Activated CD8-positive, alpha-beta T cell treated with anti-CD3 and anti-CD28 coated beads for 36 hours (primary cell): Measurements from ENCODE around the gene EFCAB6. TPM values are rescaled to one million over a fixed set of nuclear protein-coding genes. Genes with fewer than 3 reads are reported as not detected.

Source experiments
- ATAC-seq: fragments of 200-7000 bp; cut with Tn5 transposase; one replicate; pipeline ENCODE4 v1.10.0; 2021; ENCODE audit warnings: mild to moderate bottlenecking, moderate library complexity
- CTCF ChIA-PET: fragments of 350-600 bp; sonication (Branson Sonifier 250); formaldehyde crosslinking; loops from one replicate; lab custom pipeline; 2021; ENCODE audit warnings: antibody characterized with exemption; lab: Charles Lee
- POLR2A ChIA-PET: fragments of 350-600 bp; sonication (Branson Sonifier 250); formaldehyde crosslinking; loops from one replicate; lab custom pipeline; 2021; ENCODE audit warnings: antibody characterized with exemption; lab: Charles Lee
- DNase-seq: peaks from one replicate; pipeline ENCODE4 v3.0.0-alpha.2; 2020
- H3K27ac Mint-ChIP-seq: one replicate; pipeline ENCODE4 v1.8.0; 2021; ENCODE audit warnings: mild to moderate bottlenecking, mixed read lengths
- H3K27me3 Mint-ChIP-seq: one replicate; pipeline ENCODE4 v1.8.0; 2021; ENCODE audit warnings: mixed read lengths
- H3K36me3 Mint-ChIP-seq: one replicate; pipeline ENCODE4 v1.8.0; 2021; ENCODE audit warnings: low read depth, mixed read lengths
- H3K4me1 Mint-ChIP-seq: one replicate; pipeline ENCODE4 v1.8.0; 2021; ENCODE audit warnings: low read depth, mixed read lengths
- H3K4me3 Mint-ChIP-seq: one replicate; pipeline ENCODE4 v1.8.0; 2021; ENCODE audit warnings: mild to moderate bottlenecking, moderate library complexity, mixed read lengths
- H3K9me3 Mint-ChIP-seq: one replicate; pipeline ENCODE4 v1.8.0; 2021; ENCODE audit warnings: mixed read lengths
- intact Hi-C: fragments of 100-400 bp; cut with micrococcal nuclease; formaldehyde crosslinking; loops from one replicate; pipeline ENCODE4 v1.10.0; 2022
- total RNA-seq, 2 experiments: library from RNA; stranded (reverse); gene quantifications; one replicate each; pipeline ENCODE4 v1.2.3, GENCODE V29; 2021
- TF ChIP-seq, protein P1 (sequence below): fragments of 200-600 bp; IDR thresholded peaks from one replicate; pipeline ENCODE4 v1.8.0; 2022; ENCODE audit warnings: antibody characterized with exemption, mild to moderate bottlenecking

EFCAB6 gene
- total RNA-seq, 2 experiments from 2014 or later: 0.16 to 0.29 TPM

GRCh38 chr22:43622886-43623285, 189.2 kb downstream of the EFCAB6 start:
- no peaks in the 10 kb centered on the region for H3K4me1 Mint-ChIP-seq
- ATAC-seq (no peak), DNase-seq (no peak)
- no peak overlapping the region for H3K4me3 Mint-ChIP-seq
- TF ChIP-seq, protein P1, sequence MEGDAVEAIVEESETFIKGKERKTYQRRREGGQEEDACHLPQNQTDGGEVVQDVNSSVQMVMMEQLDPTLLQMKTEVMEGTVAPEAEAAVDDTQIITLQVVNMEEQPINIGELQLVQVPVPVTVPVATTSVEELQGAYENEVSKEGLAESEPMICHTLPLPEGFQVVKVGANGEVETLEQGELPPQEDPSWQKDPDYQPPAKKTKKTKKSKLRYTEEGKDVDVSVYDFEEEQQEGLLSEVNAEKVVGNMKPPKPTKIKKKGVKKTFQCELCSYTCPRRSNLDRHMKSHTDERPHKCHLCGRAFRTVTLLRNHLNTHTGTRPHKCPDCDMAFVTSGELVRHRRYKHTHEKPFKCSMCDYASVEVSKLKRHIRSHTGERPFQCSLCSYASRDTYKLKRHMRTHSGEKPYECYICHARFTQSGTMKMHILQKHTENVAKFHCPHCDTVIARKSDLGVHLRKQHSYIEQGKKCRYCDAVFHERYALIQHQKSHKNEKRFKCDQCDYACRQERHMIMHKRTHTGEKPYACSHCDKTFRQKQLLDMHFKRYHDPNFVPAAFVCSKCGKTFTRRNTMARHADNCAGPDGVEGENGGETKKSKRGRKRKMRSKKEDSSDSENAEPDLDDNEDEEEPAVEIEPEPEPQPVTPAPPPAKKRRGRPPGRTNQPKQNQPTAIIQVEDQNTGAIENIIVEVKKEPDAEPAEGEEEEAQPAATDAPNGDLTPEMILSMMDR: no peak
- no peaks in the 10 kb centered on the region for H3K27me3 Mint-ChIP-seq
- ChIA-PET CTCF (no interaction called here), POLR2A (no interaction called here)
- H3K36me3 Mint-ChIP-seq: no peaks in the 10 kb centered on the region
- H3K9me3 Mint-ChIP-seq: peaks cover 4% of the 10 kb centered on the region
- intact Hi-C loops: no loop called here
- no peak overlapping the region for H3K27ac Mint-ChIP-seq

GRCh38 chr22:43620197-43620596, 191.9 kb downstream of the EFCAB6 start:
- DNase-seq (no peak), ATAC-seq (no peak)
- Mint-ChIP-seq H3K36me3 (no peaks in the 10 kb centered on the region), H3K9me3 (peaks cover 4% of the 10 kb centered on the region), H3K4me1 (no peaks in the 10 kb centered on the region), H3K4me3 (no peak overlapping the region), H3K27ac (no peak overlapping the region), H3K27me3 (peaks cover 8% of the 10 kb centered on the region)
- ChIA-PET CTCF (no interaction called here), POLR2A (no interaction called here)
- TF ChIP-seq, protein P1: no peak
- intact Hi-C loops: no loop called here

DNA sequence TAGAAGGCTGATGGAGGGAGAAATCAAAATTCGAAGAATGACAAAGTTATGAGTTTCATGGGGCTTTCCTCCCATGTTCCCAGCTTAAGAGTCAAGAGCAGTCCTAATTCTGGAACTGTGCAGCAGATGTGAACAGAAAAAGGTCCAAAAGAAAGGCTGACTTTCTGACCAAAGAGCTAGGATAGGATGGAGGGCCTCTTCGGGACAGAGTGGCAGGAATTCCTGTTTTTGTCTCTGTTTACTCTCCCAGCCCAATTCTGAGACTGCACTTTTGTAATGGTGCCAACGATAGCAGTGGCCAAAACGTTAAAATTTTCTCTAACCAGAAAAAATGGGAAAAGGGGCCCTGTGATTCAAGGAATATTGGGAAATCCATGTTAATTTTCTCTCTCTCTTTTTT, 193.6 kb downstream of the EFCAB6 start:
- Mint-ChIP-seq H3K9me3 (peaks cover 4% of the 10 kb centered on the region), H3K4me1 (no peaks in the 10 kb centered on the region), H3K4me3 (no peak overlapping the region), H3K27me3 (peaks cover 8% of the 10 kb centered on the region), H3K36me3 (no peaks in the 10 kb centered on the region), H3K27ac (no peak overlapping the region)
- ATAC-seq (no peak), DNase-seq (no peak)
- POLR2A ChIA-PET: interaction anchor here (1.0 kb wide), 1 partner anchor 44 kb away, joined by 3 read pairs; no protein-coding TSS in a partner anchor
- intact Hi-C loops: no loop called here
- CTCF ChIA-PET: interaction anchor here (1.1 kb wide), 1 partner anchor 266 kb away, joined by 3 read pairs; no protein-coding TSS in a partner anchor
- TF ChIP-seq, protein P1: no peak

DNA sequence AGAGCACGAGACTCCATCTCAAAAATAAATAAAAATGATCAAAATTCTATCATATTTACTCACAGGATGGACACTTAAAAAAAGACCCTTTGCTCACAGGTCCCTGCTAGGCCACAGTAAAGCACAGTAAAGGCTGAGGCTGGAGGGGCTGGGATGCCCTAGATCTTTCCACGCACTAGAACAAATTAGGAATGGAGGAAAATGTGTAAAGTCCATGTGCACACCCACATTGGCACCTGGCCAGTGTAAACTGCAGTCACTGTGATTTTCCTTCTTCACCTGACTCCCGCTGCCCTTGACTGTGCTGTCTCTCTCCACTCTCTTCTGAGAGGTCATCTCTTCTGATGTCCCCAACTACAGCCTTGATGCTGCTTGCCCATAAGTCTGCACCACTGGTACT, 195.5 kb downstream of the EFCAB6 start:
- no peak overlapping the region for H3K27ac Mint-ChIP-seq
- H3K9me3 Mint-ChIP-seq: peaks cover 4% of the 10 kb centered on the region
- POLR2A ChIA-PET: no interaction called here
- CTCF ChIA-PET: no interaction called here
- DNase-seq: no peak
- peaks cover 12% of the 10 kb centered on the region for H3K27me3 Mint-ChIP-seq
- no peak for ATAC-seq
- no peaks in the 10 kb centered on the region for H3K4me1 Mint-ChIP-seq
- no peak overlapping the region for H3K4me3 Mint-ChIP-seq
- no peaks in the 10 kb centered on the region for H3K36me3 Mint-ChIP-seq
- TF ChIP-seq, protein P1: no peak
- intact Hi-C loops: no loop called here

GRCh38 chr22:43600265-43600664, 211.8 kb downstream of the EFCAB6 start:
- TF ChIP-seq, protein P1: no peak
- H3K27ac Mint-ChIP-seq: no peak overlapping the region
- intact Hi-C loops: no loop called here
- no peak overlapping the region for H3K4me3 Mint-ChIP-seq
- no peak for DNase-seq
- ChIA-PET POLR2A (no interaction called here), CTCF (no interaction called here)
- peaks cover 2% of the 10 kb centered on the region for H3K36me3 Mint-ChIP-seq
- peaks cover 5% of the 10 kb centered on the region for H3K9me3 Mint-ChIP-seq
- ATAC-seq: no peak
- no peaks in the 10 kb centered on the region for H3K4me1 Mint-ChIP-seq
- H3K27me3 Mint-ChIP-seq: peaks cover 4% of the 10 kb centered on the region
